DMS53 treated with DMSO at 0.1 percent for 48 hours (cell line): ENCODE data around the gene NRL.
"Not testable (repeated sequence)": the region's sequence is repeated elsewhere in the genome, so short reads cannot be mapped to it uniquely, and the experiment has no call there.

Source experiments
- DNase-seq: peaks from one replicate; lab custom pipeline; 2025; ENCODE audit not compliant: unreplicated experiment; lab: John Stamatoyannopoulos, UW

Gene NRL

GRCh38 chr14:24127673-24128072 is 12.9 kb upstream of the NRL start:
- DNase-seq: no peak

GRCh38 chr14:24126939-24127338 is 12.2 kb upstream of the NRL start:
- DNase-seq: no peak

- no peak for DNase-seq
Observed at GRCh38 chr14:24123424-24124417, 9.0 kb upstream of the NRL start.

DNA sequence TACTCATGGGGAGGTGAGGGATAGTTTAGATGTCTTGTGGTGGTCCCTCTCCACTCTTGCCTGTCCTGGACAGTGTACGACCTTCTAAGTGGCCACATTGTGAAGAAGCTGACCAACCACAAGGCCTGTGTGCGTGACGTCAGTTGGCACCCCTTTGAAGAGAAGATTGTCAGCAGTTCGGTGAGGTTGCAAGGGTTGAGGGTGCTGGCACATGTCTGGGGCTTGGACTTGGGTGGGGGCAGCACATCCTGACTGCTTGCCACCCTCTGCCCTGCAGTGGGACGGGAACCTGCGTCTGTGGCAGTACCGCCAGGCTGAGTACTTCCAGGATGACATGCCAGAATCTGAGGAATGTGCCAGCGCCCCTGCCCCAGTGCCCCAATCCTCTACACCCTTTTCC is 8.1 kb upstream of the NRL start:
- DNase-seq: no peak

- DNase-seq: no peak
Observed at GRCh38 chr14:24122416-24122815, 7.7 kb upstream of the NRL start.

DNA sequence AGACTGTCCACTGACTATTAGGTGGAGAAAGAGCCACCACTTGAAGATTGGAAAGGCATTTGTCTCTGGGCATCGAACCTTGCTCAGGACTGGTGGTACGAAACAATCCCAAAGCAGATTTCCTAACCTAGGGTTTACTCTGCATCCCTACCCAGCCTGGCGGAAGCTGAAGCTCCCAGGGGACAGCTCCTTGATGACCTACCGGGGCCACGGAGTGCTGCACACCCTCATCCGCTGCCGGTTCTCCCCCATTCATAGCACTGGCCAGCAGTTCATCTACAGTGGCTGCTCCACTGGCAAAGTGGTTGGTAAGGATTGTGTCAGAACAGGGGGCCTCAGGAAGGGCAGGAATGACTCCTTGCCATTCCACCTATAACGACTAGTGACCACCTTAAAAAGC is 6.5 kb upstream of the NRL start:
- DNase-seq: no peak

DNA sequence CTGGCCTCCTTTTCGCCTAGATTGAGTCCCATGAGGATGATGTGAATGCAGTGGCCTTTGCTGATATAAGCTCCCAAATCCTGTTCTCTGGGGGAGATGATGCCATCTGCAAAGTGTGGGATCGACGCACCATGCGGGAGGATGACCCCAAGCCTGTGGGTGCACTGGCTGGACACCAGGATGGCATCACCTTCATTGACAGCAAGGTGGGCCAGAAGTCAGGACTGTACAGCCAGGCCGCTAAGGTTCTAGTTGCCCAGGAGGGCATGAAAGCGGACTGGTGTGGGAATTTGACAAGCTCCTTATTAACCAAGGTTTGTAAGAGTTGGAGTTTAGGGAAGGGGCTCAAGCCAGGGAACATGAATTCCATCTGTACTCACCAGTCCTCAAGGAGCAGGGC is 4.9 kb upstream of the NRL start:
- DNase-seq: no peak

DNA sequence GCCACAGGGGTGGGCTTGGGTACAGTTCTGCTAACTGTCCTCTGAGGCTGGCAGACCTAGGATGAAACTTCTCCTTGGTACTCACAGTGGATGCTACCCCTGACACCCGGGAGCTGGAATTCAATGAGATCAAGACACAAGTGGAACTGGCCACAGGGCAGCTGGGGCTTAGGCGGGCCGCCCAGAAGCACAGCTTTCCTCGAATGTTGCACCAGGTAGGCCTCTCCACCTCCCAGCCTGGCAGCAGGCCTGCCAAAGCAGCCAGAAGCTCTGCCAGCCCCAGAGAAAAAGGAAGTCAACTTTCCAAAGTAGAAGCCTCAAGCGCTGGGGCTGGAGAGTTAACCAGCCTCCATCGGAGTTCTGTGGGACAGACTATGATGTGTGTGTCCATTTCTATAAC is 2.4 kb upstream of the NRL start:
- no peak for DNase-seq

DNA sequence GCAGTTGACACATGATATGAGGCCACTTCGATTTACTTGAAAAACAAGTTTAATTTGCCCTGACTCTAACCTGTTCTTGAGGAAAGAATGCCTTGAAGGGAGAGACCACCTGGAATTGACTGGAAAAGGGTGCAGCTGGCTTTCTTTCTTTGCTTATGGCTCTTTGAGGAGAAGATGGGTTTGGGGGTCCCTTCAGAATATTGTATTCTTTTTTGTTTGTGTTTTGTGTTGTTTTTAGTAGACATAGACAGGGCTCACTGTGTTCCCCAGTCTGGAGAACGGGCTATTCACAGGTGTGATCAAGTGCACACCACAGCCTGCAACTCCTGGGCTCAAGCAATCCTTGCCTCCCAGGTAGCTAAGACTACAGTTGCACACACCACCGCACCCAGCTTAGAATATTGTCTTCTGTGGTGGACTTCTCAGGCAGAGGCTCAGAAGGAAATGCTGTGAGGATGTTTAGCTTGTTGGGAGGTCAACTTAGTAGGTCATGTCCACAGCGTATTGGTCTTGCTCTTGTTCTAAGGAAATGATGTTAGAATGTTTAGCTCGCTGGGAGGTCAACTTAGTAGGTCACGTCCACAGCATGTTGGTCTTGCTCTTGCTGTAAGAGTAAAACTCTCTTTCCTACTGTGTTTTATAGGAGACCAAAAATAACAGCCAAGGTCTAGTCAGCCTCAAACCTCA is 1.5 kb upstream of the NRL start:
- no peak for DNase-seq

- DNase-seq: no peak
Observed at GRCh38 chr14:24115422-24116127, 826 bp upstream of the NRL start.

DNA sequence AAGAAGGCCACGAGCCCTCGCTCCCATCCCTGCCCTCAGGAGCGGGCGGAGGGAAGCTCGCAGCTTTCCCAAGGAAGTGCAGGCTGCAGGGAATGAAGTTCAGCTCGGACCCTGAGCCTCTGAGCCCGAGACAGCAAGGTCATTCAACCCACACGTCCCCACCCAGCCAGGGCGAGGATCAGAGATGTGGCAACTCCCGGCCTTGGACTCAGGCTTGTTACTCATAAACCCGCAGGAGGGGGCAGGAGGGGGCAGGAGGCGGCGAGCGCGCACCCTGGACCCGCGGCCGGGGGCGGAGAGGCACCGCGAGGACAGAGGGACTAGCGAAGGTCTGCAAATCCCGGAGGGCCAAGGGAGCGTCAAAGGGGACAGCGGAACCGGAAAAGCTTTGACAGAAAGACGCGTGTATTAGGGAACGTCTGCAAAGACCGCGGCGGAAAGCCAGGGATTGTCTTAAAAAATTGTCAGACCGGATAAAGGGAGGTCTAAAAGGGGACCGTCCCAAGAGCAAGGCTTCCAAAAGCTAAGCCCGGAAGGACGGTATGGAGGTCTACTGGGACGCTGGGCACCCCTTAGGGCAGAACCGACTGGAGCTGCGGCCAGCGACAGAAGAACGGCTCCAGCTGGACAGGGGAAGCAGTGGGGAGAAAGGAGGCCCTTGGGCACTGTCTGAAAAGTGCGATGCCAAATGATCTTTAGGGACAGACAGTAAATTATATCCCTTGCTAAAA is 783 bp downstream of the NRL start:
- DNase-seq: peak; percentile 73

GRCh38 chr14:24113379-24113800 is 1.4 kb downstream of the NRL start:
- DNase-seq: no peak

GRCh38 chr14:24110523-24110922 is 4.2 kb downstream of the NRL start:
- no peak for DNase-seq

DNA sequence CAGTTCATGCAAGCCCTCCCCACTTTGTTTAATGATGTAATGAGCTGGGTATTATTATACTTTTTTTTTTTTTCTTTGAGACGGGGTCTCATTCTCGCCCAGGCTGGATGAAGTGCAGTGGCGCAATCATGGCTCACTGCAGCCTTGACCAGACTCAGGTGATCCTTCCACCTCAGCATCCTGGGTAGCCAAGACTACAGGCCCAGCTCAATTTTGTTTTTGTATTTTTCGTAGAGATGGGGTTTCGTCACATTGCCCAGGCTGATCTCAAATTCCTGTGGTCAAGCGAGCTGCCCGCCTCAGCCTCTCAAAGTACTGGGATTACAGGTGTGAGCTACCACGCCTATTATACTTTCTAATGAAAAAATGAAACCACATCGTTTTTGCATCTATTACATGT is 4.7 kb downstream of the NRL start:
- no peak for DNase-seq

DNA sequence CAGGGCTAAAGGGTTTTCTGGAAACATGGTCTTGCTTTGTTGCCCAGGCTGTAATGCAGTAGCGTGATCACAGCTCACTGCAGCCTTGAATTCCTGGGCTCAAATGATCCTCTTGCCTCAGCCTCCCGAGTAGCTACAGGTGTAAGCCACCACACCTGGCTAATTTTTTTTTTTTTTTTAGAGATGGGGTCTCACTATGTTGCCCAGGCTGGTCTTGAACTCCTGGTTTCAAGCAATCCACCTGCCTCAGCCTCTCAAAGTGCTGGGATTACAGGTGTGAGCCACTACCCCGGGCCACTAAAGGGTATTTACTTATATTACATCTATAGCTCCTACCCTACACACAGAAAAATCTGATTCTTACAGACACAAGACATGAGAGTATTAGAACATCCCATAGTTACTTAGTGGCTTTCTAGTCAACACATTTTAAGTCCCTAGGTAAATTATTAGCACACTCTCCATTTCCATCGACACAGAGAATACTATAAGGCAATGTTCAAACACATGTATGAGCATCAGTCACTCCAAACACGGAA is 6.3 kb downstream of the NRL start:
- DNase-seq: no peak

GRCh38 chr14:24106672-24107271 is 8.0 kb downstream of the NRL start:
- no peak for DNase-seq

- not testable (repeated sequence) for DNase-seq
Observed at GRCh38 chr14:24105609-24106239, 9.0 kb downstream of the NRL start.

DNA sequence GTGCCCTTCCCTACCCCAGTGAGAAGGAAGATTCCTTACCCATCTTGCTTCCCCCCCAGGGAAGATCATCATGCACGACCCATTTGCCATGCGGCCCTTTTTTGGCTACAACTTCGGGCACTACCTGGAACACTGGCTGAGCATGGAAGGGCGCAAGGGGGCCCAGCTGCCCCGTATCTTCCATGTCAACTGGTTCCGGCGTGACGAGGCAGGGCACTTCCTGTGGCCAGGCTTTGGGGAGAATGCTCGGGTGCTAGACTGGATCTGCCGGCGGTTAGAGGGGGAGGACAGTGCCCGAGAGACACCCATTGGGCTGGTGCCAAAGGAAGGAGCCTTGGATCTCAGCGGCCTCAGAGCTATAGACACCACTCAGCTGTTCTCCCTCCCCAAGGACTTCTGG is 11.3 kb downstream of the NRL start:
- no peak for DNase-seq

- no peak for DNase-seq
Observed at GRCh38 chr14:24102357-24103048, 12.2 kb downstream of the NRL start.
